K562 (cell line): ENCODE data around the gene TJP3. TPM values are rescaled to one million over a fixed set of nuclear protein-coding genes. Genes with fewer than 3 reads are reported as not detected.

Source experiments
- ARID1B ChIP-seq: fragments of 450-650 bp; IDR thresholded peaks from 2 replicates; pipeline ENCODE4 v1.6.1; 2016; ENCODE audit warnings: antibody characterized with exemption, mild to moderate bottlenecking, inconsistent platforms
- BRD4 ChIP-seq: fragments of 200-600 bp; sonication (generic); IDR thresholded peaks from 2 replicates; pipeline ENCODE4 v1.6.1; 2017; ENCODE audit warnings: inconsistent platforms
- CBX8 ChIP-seq: fragments of 200-600 bp; sonication (generic); IDR thresholded peaks from 2 replicates; pipeline ENCODE4 v1.6.1; 2012; ENCODE audit warnings: borderline replicate concordance, mixed run types, low read depth, mild to moderate bottlenecking, moderate library complexity, mixed read lengths, low read length, control low read depth, inconsistent platforms; ENCODE audit not compliant: poor library complexity, severe bottlenecking; ENCODE audit errors: extremely low read depth
- CHD2 ChIP-seq: IDR thresholded peaks from 2 replicates; pipeline ENCODE4 v1.6.1; 2011; ENCODE audit warnings: low read depth, low read length
- ELF4 ChIP-seq: fragments of 450-650 bp; formaldehyde crosslinking; IDR thresholded peaks from 2 replicates; pipeline ENCODE4 v1.4.0; 2022; ENCODE audit warnings: missing genetic modification characterization
- FOXJ2 ChIP-seq: fragments of 200-800 bp; sonication (Bioruptor generic); IDR thresholded peaks from 2 replicates; pipeline ENCODE4 v1.6.1; 2016; ENCODE audit warnings: missing genetic modification characterization, missing compliant biosample characterization
- HDAC2 ChIP-seq: fragments of 450-650 bp; IDR thresholded peaks from 2 replicates; pipeline ENCODE4 v1.6.1; 2016; ENCODE audit warnings: mild to moderate bottlenecking
- HOXB6 ChIP-seq: fragments of 250-450 bp; sonication (Bioruptor Pico); IDR thresholded peaks from 2 replicates; pipeline ENCODE4 v1.5.1; 2022; ENCODE audit warnings: mild to moderate bottlenecking, borderline replicate concordance
- MEF2D ChIP-seq: conservative IDR thresholded peaks from 2 replicates; pipeline ENCODE4 v1.6.1; 2016; ENCODE audit warnings: low read depth, missing genetic modification characterization, missing compliant biosample characterization
- NR4A1 ChIP-seq, 2 experiments: fragments of 250-450 bp in 1 of 2; fragments of 450-650 bp in 1 of 2; sonication (Bioruptor Pico) in 1 of 2; IDR thresholded peaks; 2 replicates each; pipeline versions ENCODE4 v1.4.0 to v1.6.1; 2016 to 2020; ENCODE audit warnings: mild to moderate bottlenecking in 2 of 2, missing compliant biosample characterization in 1 of 2, missing genetic modification characterization in 1 of 2, moderate library complexity in 1 of 2
- PHF8 ChIP-seq: fragments of 200-600 bp; sonication (generic); IDR thresholded peaks from 2 replicates; pipeline ENCODE4 v1.6.1; 2012; ENCODE audit warnings: mixed run types, mild to moderate bottlenecking, inconsistent platforms, low read length, moderate library complexity, borderline replicate concordance
- RBM15 ChIP-seq: fragments of 200-400 bp; formaldehyde crosslinking; IDR thresholded peaks from 2 replicates; pipeline ENCODE4 v1.6.1; 2018; ENCODE audit warnings: mild to moderate bottlenecking, low read length, moderate library complexity; ENCODE audit not compliant: insufficient read depth
- SMARCB1 ChIP-seq: IDR thresholded peaks from 2 replicates; pipeline ENCODE4 v1.6.1; 2011; ENCODE audit warnings: improper control_type of control experiment, low read depth; ENCODE audit not compliant: insufficient read length
- SNIP1 ChIP-seq: fragments of 450-650 bp; IDR thresholded peaks from 2 replicates; pipeline ENCODE4 v1.7.1; 2017; ENCODE audit warnings: low read depth, mild to moderate bottlenecking
- SUPT5H ChIP-seq: fragments of 450-650 bp; IDR thresholded peaks from 2 replicates; pipeline ENCODE4 v1.6.1; 2016
- TAL1 ChIP-seq: fragments of 450-650 bp; IDR thresholded peaks from 2 replicates; pipeline ENCODE4 v1.6.1; 2016; ENCODE audit warnings: mild to moderate bottlenecking
- TCF7 ChIP-seq: sonication (generic); IDR thresholded peaks from 2 replicates; pipeline ENCODE4 v1.6.1; 2016; ENCODE audit warnings: antibody characterized with exemption, borderline replicate concordance
- XRCC3 ChIP-seq: fragments of 450-650 bp; IDR thresholded peaks from 2 replicates; pipeline ENCODE4 v1.6.1; 2017; ENCODE audit warnings: mild to moderate bottlenecking, moderate library complexity
- ZBTB40 ChIP-seq, 2 experiments: fragments of 450-650 bp in 1 of 2; sonication (generic) in 1 of 2; formaldehyde crosslinking in 1 of 2; IDR thresholded peaks; 2 replicates each; pipeline versions ENCODE4 v1.7.1 to v1.9.0; 2016 to 2022; ENCODE audit warnings: inconsistent platforms in 1 of 2, mild to moderate bottlenecking in 1 of 2, missing genetic modification reagents in 1 of 2
- ZNF707 ChIP-seq: fragments of 250-450 bp; sonication (Bioruptor Pico); conservative IDR thresholded peaks from 2 replicates; pipeline ENCODE4 v1.8.0; 2022; ENCODE audit warnings: inconsistent platforms, mild to moderate bottlenecking, moderate library complexity
- ZNF717 ChIP-seq: fragments of 250-450 bp; sonication (Bioruptor Pico); IDR thresholded peaks from 2 replicates; pipeline ENCODE4 v1.5.0; 2021
- polyA plus RNA-seq, 8 experiments: library from polyadenylated mRNA; depleted of rRNA in 4 of 8; stranded (reverse) in 5 of 8; unstranded in 3 of 8; fragments of >200 nt; fragmentation: Nextera tagmentation in 2 of 8; fragmentation: Illumina TruSeq in 1 of 8; extraction: Ambion mirVana in 2 of 8; extraction: Trizol in 1 of 8; gene quantifications; 2 replicates each; pipeline versions ENCODE4 v1.2.1 to v1.2.3, GENCODE V29; 2011 to 2014; ENCODE audit warnings: inconsistent platforms in 1 of 8, missing spikeins in 1 of 8
- total RNA-seq, 7 experiments: library from RNA; depleted of rRNA in 6 of 7; stranded (reverse); fragments of >200 nt in 6 of 7; fragmentation: Illumina TruSeq in 2 of 7; extraction: Trizol in 2 of 7; gene quantifications; 2 replicates each; pipeline versions ENCODE4 v1.2.1 to v1.2.3, GENCODE V29; 2011 to 2021; ENCODE audit warnings: low replicate concordance in 1 of 7

Gene TJP3
- total and polyA plus RNA-seq, 9 of the 15 experiments (the other 6 are each of a cell fraction or from before 2014, with no cell fraction given): 0.11 to 2.4 (median 0.57) TPM; not detected in 1

DNA sequence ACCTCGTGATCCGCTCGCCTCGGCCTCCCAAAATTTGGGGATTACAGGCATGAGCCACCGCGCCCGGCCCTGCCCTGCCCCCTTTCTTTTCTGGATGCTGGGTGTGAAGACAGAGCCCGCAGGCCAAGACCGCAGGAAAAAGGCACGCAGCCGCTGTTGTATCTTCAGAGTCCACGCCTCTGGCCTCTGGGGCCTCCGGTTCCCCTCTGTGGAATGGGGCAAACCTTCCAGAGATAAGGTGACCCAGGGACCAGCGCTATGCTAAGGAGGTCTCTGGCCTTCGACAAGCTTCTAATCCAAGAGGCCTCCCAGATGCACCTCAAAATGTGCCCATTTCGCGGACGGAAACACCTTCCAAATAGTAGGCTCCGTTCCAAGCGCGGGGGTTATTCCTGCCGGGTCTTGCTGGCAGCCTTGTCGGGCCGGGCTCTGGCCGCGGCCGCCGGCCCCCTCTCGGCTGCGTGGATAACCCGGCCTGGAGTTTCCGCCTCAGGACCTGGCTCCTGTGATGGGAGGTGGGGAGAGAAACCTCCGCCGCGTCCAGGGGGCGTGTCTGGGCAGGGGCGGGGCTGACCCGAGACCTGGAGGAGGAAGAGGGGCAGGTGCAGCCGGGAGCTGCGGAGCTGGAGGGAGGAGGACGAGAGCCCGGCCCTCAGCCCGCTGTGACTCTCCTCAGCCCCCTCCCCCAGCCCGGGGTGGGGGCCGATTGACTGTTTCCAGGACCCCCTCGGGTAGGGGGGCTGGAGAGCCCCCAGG is 13.1 kb downstream of the TJP3 start (continued):
- no peak for TF ChIP-seq SMARCB1
- TF ChIP-seq BRD4: no peak
- TF ChIP-seq PHF8: peak; percentile 20; the same call in 1 of the 2 replicates
- no peak for TF ChIP-seq ELF4 (CRISPR knock-in tag)
- TF ChIP-seq FOXJ2 (tag): no peak
- TF ChIP-seq NR4A1 (CRISPR knock-in tag; IDR thresholded peaks at IDR 0.05): no peak
- TF ChIP-seq NR4A1 (tag; IDR thresholded peaks at IDR 0.05): peak; percentile 72; the same call in 1 of the 2 replicates
- TF ChIP-seq SUPT5H: no peak
- TF ChIP-seq ZNF717: no peak
- TF ChIP-seq RBM15: no peak
- TF ChIP-seq ARID1B: no peak; the same call in 1 of the 2 replicates
- peak; percentile 56 for TF ChIP-seq CHD2
- peak; percentile 99 for TF ChIP-seq HDAC2
- TF ChIP-seq XRCC3: no peak
- no peak for TF ChIP-seq TCF7
- TF ChIP-seq TAL1: no peak
- TF ChIP-seq MEF2D (tag): no peak
- TF ChIP-seq CBX8: no peak
- TF ChIP-seq ZBTB40 (IDR thresholded peaks at IDR 0.05): peak; percentile 73
- no peak for TF ChIP-seq ZBTB40 (CRISPR knock-in tag; IDR thresholded peaks at IDR 0.05)
- no peak for TF ChIP-seq SNIP1
- TF ChIP-seq ZNF707 (CRISPR knock-in tag): no peak
- TF ChIP-seq HOXB6 (CRISPR knock-in tag): no peak
